Measurements from ENCODE around the gene NSUN3. TPM values are rescaled to one million over a fixed set of nuclear protein-coding genes. Genes with fewer than 3 reads are reported as not detected.

The NSUN3 gene
- polyA plus RNA-seq, 1 of the 3 experiments (the other 2 are of a cell fraction): 2.9 TPM

GRCh38 chr3:94115482-94115881 lies 52.6 kb downstream of the NSUN3 start:
- no peaks in the 10 kb centered on the region for H4K20me1 ChIP-seq (ENCODE audit: insufficient read depth)
- H3F3A ChIP-seq (replicated peaks; ENCODE audit: insufficient read depth): no peaks in the 10 kb centered on the region
- CTCF ChIA-PET: interaction anchor here (0.6 to 2.7 kb wide), 16 partner anchors 12 to 188 kb away, joined by 3 to 12 read pairs (median 4); no protein-coding TSS in a partner anchor
- H3K4me2 ChIP-seq: 0 out of 2 replicates have a peak overlapping the region, but pooled peaks have one; percentile 23
- peak; percentile 27 for DNase-seq
- H3K9ac ChIP-seq: no peak overlapping the region
- H3K27me3 ChIP-seq (ENCODE audit: insufficient read depth): no peaks in the 10 kb centered on the region
- peaks cover 5 to 14% of the 10 kb centered on the region in 2 experiments for H3K36me3 ChIP-seq (replicated peaks in 1 of 2; ENCODE audit: control insufficient read depth in 1 of 2, insufficient read depth in 2 of 2, low read length in 1 of 2)
- WGBS (ENCODE audit: low lambda C conversion rate): 9% methylated on average over 6 of the region's 6 CpGs
- POLR2A ChIA-PET: no interaction called here
- no peaks in the 10 kb centered on the region for H3K9me2 ChIP-seq
- H3K4me1 ChIP-seq (ENCODE audit: control insufficient read depth in 1 of 2, insufficient read depth in 2 of 2, low read depth in 1 of 2, low read length in 1 of 2): peaks cover 17 to 27% of the 10 kb centered on the region in 2 experiments; a peak in 3 of 4 replicates
- H3K27ac ChIP-seq (ENCODE audit: low read depth in 2 of 2, low read length in 1 of 2): peak overlapping the region in 1 of 2 experiments; percentile 84; a peak in 2 of 4 replicates
- H3K79me2 ChIP-seq (ENCODE audit: insufficient read depth): no peaks in the 10 kb centered on the region
- TF ChIP-seq TCF12 (IDR thresholded peaks at IDR 0.05) (no peak), NFIC (IDR thresholded peaks at IDR 0.05; ENCODE audit: borderline replicate concordance) (no peak), SMC3 (IDR thresholded peaks at IDR 0.05; ENCODE audit: low read depth, low read length) (peak; percentile 47), CTCF (IDR thresholded peaks at IDR 0.05) (peak; percentile 79), REST (IDR thresholded peaks at IDR 0.05; ENCODE audit: low read depth, low read length) (no peak), TAF1 (IDR thresholded peaks at IDR 0.05; ENCODE audit: borderline replicate concordance, low read depth, low read length) (no peak), EZH2phosphoT487 (IDR thresholded peaks at IDR 0.05; ENCODE audit: borderline replicate concordance, low read depth) (no peak), RAD21 (IDR thresholded peaks at IDR 0.05; ENCODE audit: low read length) (peak; percentile 93)
- no peak overlapping the region for H3K4me3 ChIP-seq (ENCODE audit: low read depth in 2 of 2, low read length in 1 of 2)
- no peak overlapping the region; the same call in 1 of the 2 replicates for H2AFZ ChIP-seq (ENCODE audit: low read depth)
- H3K9me3 ChIP-seq: no peaks in the 10 kb centered on the region

- no peaks in the 10 kb centered on the region for H3K79me2 ChIP-seq (ENCODE audit: insufficient read depth)
- H3K36me3 ChIP-seq (replicated peaks in 1 of 2; ENCODE audit: control insufficient read depth in 1 of 2, insufficient read depth in 2 of 2, low read length in 1 of 2): peaks cover 0 to 5% of the 10 kb centered on the region in 2 experiments
- peaks cover 17 to 27% of the 10 kb centered on the region in 2 experiments; a peak in 3 of 4 replicates for H3K4me1 ChIP-seq (ENCODE audit: control insufficient read depth in 1 of 2, insufficient read depth in 2 of 2, low read depth in 1 of 2, low read length in 1 of 2)
- no peaks in the 10 kb centered on the region for H3F3A ChIP-seq (replicated peaks; ENCODE audit: insufficient read depth)
- no peak overlapping the region for H3K27ac ChIP-seq (ENCODE audit: low read depth in 2 of 2, low read length in 1 of 2)
- H3K27me3 ChIP-seq (ENCODE audit: insufficient read depth): no peaks in the 10 kb centered on the region
- ChIA-PET CTCF (interaction anchor here (0.8 to 2.0 kb wide), 4 partner anchors 55 to 132 kb away, joined by 3 to 5 read pairs (median 4); no protein-coding TSS in a partner anchor), POLR2A (no interaction called here)
- H3K9ac ChIP-seq: no peak overlapping the region
- H4K20me1 ChIP-seq (ENCODE audit: insufficient read depth): no peaks in the 10 kb centered on the region
- H3K4me2 ChIP-seq: no peak overlapping the region
- no peak overlapping the region for H2AFZ ChIP-seq (ENCODE audit: low read depth)
- WGBS (ENCODE audit: low lambda C conversion rate): 97% methylated on average over 2 of the region's 2 CpGs
- DNase-seq: no peak
- H3K9me3 ChIP-seq: no peaks in the 10 kb centered on the region
- H3K4me3 ChIP-seq (ENCODE audit: low read depth in 2 of 2, low read length in 1 of 2): no peak overlapping the region
- H3K9me2 ChIP-seq: no peaks in the 10 kb centered on the region
- no peak for TF ChIP-seq IRF3 (IDR thresholded peaks at IDR 0.05; ENCODE audit: low read depth, low read length)
- TF ChIP-seq PBX3 (IDR thresholded peaks at IDR 0.05): no peak
- no peak for TF ChIP-seq MEF2A (IDR thresholded peaks at IDR 0.05; ENCODE audit: borderline replicate concordance, low read depth)
- no peak for TF ChIP-seq TAF1 (IDR thresholded peaks at IDR 0.05; ENCODE audit: borderline replicate concordance, low read depth, low read length)
- TF ChIP-seq ELF1 (IDR thresholded peaks at IDR 0.05): no peak
- no peak for TF ChIP-seq USF2 (IDR thresholded peaks at IDR 0.05; ENCODE audit: borderline replicate concordance, low read depth, low read length)
- no peak for TF ChIP-seq CHD2 (IDR thresholded peaks at IDR 0.05; ENCODE audit: low read length, partially characterized antibody)
- no peak for TF ChIP-seq RAD21 (IDR thresholded peaks at IDR 0.05; ENCODE audit: low read length)
- TF ChIP-seq TEAD4 (IDR thresholded peaks at IDR 0.05; ENCODE audit: borderline replicate concordance, insufficient read depth): no peak
- TF ChIP-seq EZH2phosphoT487 (IDR thresholded peaks at IDR 0.05; ENCODE audit: borderline replicate concordance, low read depth): no peak
- no peak for TF ChIP-seq FOXM1 (IDR thresholded peaks at IDR 0.05; ENCODE audit: low read depth)
- no peak for TF ChIP-seq RXRA (IDR thresholded peaks at IDR 0.05; ENCODE audit: borderline replicate concordance, low read depth)
Measured at GRCh38 chr3:94117729-94118128, 54.9 kb downstream of the NSUN3 start.
